Spleen (tissue), 11 donors: ENCODE measurements around the gene ERCC3. TPM values are rescaled to one million over a fixed set of nuclear protein-coding genes. Genes with fewer than 3 reads are reported as not detected.

Experiments used
- DNase-seq: peaks from one replicate; pipeline ENCODE4 v3.0.0-alpha.2; 2020
- H3K27ac ChIP-seq, 8 donors: fragments of 200-600 bp; sonication (generic) in 7 of 8; 1 replicate in 4 of 8; 2 replicates in 4 of 8; pipeline versions ENCODE4 v1.5.0 to v1.8.0; 2016 to 2021; ENCODE audit warnings: inconsistent platforms in 4 of 8, mild to moderate bottlenecking in 4 of 8, moderate library complexity in 1 of 8
- H3K27me3 ChIP-seq, 7 donors: fragments of 200-600 bp; sonication (generic) in 6 of 7; replicated peaks in 1 of 7; 1 replicate in 4 of 7; 2 replicates in 3 of 7; pipeline versions ENCODE4 v1.5.0 to v1.8.0; 2016 to 2021; ENCODE audit warnings: inconsistent platforms in 3 of 7, mild to moderate bottlenecking in 1 of 7
- H3K36me3 ChIP-seq, 6 donors: fragments of 200-600 bp; sonication (generic) in 5 of 6; 1 replicate in 4 of 6; 2 replicates in 2 of 6; pipeline versions ENCODE4 v1.5.0 to v1.8.0; 2016 to 2021; ENCODE audit warnings: inconsistent platforms in 2 of 6
- H3K4me1 ChIP-seq, 6 donors: fragments of 200-600 bp; sonication (generic) in 5 of 6; 1 replicate in 3 of 6; 2 replicates in 3 of 6; pipeline versions ENCODE4 v1.5.0 to v1.8.0; 2016 to 2021; ENCODE audit warnings: inconsistent platforms in 3 of 6
- H3K4me3 ChIP-seq, 8 donors: fragments of 200-600 bp; sonication (generic) in 7 of 8; 1 replicate in 4 of 8; 2 replicates in 4 of 8; pipeline versions ENCODE4 v1.5.0 to v1.8.0; 2016 to 2021; ENCODE audit warnings: inconsistent platforms in 4 of 8, mild to moderate bottlenecking in 4 of 8, moderate library complexity in 2 of 8
- H3K9me3 ChIP-seq, 8 donors: fragments of 200-600 bp; sonication (generic) in 7 of 8; 1 replicate in 4 of 8; 2 replicates in 4 of 8; pipeline versions ENCODE4 v1.5.0 to v1.8.0; 2016 to 2021; ENCODE audit warnings: inconsistent platforms in 4 of 8
- POLR2A ChIP-seq, 3 donors: fragments of 450-650 bp; IDR thresholded peaks; one replicate each; pipeline ENCODE4 v1.5.1; 2017; ENCODE audit warnings: antibody characterized with exemption in 3 of 3, mild to moderate bottlenecking in 1 of 3
- POLR2AphosphoS5 ChIP-seq, 3 donors: sonication (generic); formaldehyde crosslinking; IDR thresholded peaks; one replicate each; pipeline ENCODE4 v1.5.1; 2017; ENCODE audit warnings: antibody characterized with exemption in 3 of 3
- WGBS, 5 donors: extraction: QIAGEN DNeasy Blood & Tissue Kit in 3 of 5; methylation state at CpG; one replicate each; pipeline versions ENCODE4 v1.1.5 to v1.1.7; 2013 to 2018; 5-methylcytosine and 5-hydroxymethylcytosine counted together
- intact Hi-C: fragments of 100-400 bp; cut with DNase I; formaldehyde crosslinking; loops from one replicate; pipeline ENCODE4 v1.15.0; 2023; ENCODE audit warnings: low total_unique reads
- polyA plus RNA-seq, 3 donors: library from polyadenylated mRNA; stranded (reverse); fragments of 200-250 nt; gene quantifications; one replicate each; pipeline ENCODE4 v1.2.1, GENCODE V29; 2013
- total RNA-seq, 7 donors: library from RNA; depleted of rRNA in 3 of 7; stranded (reverse); fragments of >200 nt in 3 of 7; fragmentation: NEBNext Ultra II Directional in 4 of 7; extraction: Animal tissue kit (Norgen Biotek cat#: 25700) in 4 of 7; gene quantifications; one replicate each; pipeline versions ENCODE4 v1.1.0 to v1.2.1, GENCODE V29; 2016 to 2021
- TF ChIP-seq, protein P1 (sequence below), 11 experiments: fragments of 200-600 bp in 7 of 11; fragments of 450-650 bp in 4 of 11; sonication (generic) in 4 of 11; IDR thresholded peaks in 8 of 11; conservative IDR thresholded peaks in 3 of 11; 1 replicate in 7 of 11; 2 replicates in 4 of 11; pipeline versions ENCODE4 v1.4.0 to v1.8.0; 2016 to 2021; ENCODE audit warnings: antibody characterized with exemption in 11 of 11, inconsistent platforms in 4 of 11, mild to moderate bottlenecking in 1 of 11
- donor health status: healthy with polysubstance abuse.
- donor health status: DM: no; HTN: no; CAD: no; lungs with moderate emphysema.
- donor health status: DM: no; HTN: no; CAD: no.
- donor health status: Bipolar disorder and iron deficiency.
- donor health status: healthy.
- donor health status: DM: no; HTN: no; CAD: no.
- donor health status: DM: yes; HTN: yes; CAD: no.

Gene ERCC3
- total and polyA plus RNA-seq, 10 donors, result 23.5 to 65.1 (median 52.0) TPM

GRCh38 chr2:127259355-127259754 lies 34.6 kb downstream of the ERCC3 start:
- Histone ChIP-seq H3K4me1 (no peaks in the 10 kb centered on the region), H3K27ac (no peak overlapping the region), H3K9me3 (no peaks in the 10 kb centered on the region), H3K4me3 (no peak overlapping the region), H3K36me3 (peaks cover 0 to 92% (median 60%) of the 10 kb centered on the region in 6 donors), H3K27me3 (no peaks in the 10 kb centered on the region)
- DNase-seq, result no peak
- WGBS, 5 donors, result 95 to 100% (median 97%) methylated on average over 5 of the region's 5 CpGs
- intact Hi-C loops, result no loop called here
- TF ChIP-seq, protein P1, sequence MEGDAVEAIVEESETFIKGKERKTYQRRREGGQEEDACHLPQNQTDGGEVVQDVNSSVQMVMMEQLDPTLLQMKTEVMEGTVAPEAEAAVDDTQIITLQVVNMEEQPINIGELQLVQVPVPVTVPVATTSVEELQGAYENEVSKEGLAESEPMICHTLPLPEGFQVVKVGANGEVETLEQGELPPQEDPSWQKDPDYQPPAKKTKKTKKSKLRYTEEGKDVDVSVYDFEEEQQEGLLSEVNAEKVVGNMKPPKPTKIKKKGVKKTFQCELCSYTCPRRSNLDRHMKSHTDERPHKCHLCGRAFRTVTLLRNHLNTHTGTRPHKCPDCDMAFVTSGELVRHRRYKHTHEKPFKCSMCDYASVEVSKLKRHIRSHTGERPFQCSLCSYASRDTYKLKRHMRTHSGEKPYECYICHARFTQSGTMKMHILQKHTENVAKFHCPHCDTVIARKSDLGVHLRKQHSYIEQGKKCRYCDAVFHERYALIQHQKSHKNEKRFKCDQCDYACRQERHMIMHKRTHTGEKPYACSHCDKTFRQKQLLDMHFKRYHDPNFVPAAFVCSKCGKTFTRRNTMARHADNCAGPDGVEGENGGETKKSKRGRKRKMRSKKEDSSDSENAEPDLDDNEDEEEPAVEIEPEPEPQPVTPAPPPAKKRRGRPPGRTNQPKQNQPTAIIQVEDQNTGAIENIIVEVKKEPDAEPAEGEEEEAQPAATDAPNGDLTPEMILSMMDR (IDR thresholded peaks at IDR 0.05 in 8 of 11, conservative IDR thresholded peaks at IDR 0.05 in 3 of 11), result no peak
- TF ChIP-seq POLR2AphosphoS5 (IDR thresholded peaks at IDR 0.05), result no peak
- no peak for TF ChIP-seq POLR2A (IDR thresholded peaks at IDR 0.05)

DNA sequence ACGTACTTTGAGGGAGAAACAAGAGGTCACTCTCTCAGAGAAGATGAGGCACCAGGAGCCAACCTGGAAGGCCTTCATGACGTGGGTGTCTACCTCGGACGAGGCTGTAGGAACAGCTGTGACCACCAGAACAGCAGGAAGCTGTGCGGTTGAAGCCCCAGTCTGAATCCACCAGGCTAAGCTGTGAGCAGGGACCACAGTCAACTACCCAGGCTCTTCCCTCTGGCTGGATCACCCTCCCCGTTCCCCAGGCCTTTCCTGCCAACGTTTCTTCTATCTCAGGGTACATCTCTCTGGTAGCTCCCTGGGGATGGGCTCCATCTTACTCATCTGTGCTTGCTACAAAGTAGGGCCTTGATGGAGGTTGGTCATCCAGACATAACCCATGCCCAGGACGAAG lies 37.1 kb downstream of the ERCC3 start:
- Histone ChIP-seq H3K36me3 (peaks cover 0 to 68% (median 52%) of the 10 kb centered on the region in 6 donors), H3K9me3 (no peaks in the 10 kb centered on the region), H3K27ac (no peak overlapping the region), H3K27me3 (no peaks in the 10 kb centered on the region), H3K4me1 (no peaks in the 10 kb centered on the region), H3K4me3 (no peak overlapping the region)
- intact Hi-C loops, result no loop called here
- no peak for TF ChIP-seq POLR2AphosphoS5 (IDR thresholded peaks at IDR 0.05)
- TF ChIP-seq POLR2A (IDR thresholded peaks at IDR 0.05), result no peak
- TF ChIP-seq, protein P1 (IDR thresholded peaks at IDR 0.05 in 8 of 11, conservative IDR thresholded peaks at IDR 0.05 in 3 of 11), result no peak
- no peak for DNase-seq
- WGBS, 5 donors, result 66 to 90% (median 72%) methylated on average over 8 of the region's 8 CpGs

DNA sequence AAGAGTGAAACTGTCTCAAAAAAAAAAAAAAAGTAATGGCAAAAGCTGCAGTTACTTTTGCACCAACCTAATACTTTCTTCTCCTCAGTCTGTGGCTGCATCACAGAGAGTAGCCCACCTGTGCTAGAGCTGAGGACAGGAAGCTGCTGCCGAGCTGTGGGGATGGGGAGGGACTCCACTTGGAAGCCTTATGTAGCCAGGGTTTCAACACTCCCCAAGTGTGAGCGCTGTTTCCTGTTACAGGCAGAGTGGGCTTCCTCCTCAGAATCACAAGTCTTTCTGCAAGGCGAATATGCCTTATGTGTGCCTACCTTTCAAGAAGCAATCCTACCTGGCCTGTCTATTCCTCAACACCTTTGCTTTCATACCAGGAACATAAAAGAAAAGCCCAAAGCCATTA lies 37.6 kb downstream of the ERCC3 start:
- intact Hi-C loops, result no loop called here
- DNase-seq, result no peak
- 46 to 73% (median 72%) methylated on average over 3 of the region's 3 CpGs for WGBS, 5 donors

DNA sequence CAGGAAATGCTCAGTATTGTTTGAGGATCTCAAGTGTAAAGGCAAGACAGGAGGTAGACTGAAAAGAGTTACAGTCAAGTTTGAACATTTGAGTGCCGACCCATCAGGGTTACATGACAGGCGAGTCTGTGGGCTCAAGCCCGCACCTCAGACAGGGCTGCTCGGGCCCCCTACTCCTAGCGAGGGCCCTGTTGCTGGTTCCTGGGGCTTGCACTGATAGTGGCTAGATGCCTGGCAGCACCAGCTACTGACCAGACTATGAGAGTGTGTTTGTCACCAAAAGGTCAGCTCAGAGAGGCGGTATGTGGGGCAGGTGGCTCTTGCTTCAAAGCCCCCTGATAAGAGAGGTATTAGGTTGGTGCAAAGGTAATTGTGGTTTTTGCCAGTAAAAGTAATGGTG lies 38.2 kb downstream of the ERCC3 start:
- Histone ChIP-seq H3K27ac (no peak overlapping the region), H3K9me3 (no peaks in the 10 kb centered on the region), H3K36me3 (peaks cover 0 to 60% (median 44%) of the 10 kb centered on the region in 6 donors), H3K4me3 (no peak overlapping the region), H3K27me3 (no peaks in the 10 kb centered on the region), H3K4me1 (no peaks in the 10 kb centered on the region)
- TF ChIP-seq, protein P1 (IDR thresholded peaks at IDR 0.05 in 8 of 11, conservative IDR thresholded peaks at IDR 0.05 in 3 of 11), result no peak
- TF ChIP-seq POLR2AphosphoS5 (IDR thresholded peaks at IDR 0.05) (no peak), POLR2A (IDR thresholded peaks at IDR 0.05) (no peak)
- no peak for DNase-seq
- 90 to 99% (median 98%) methylated on average over 6 of the region's 6 CpGs for WGBS, 5 donors
- intact Hi-C loops, result no loop called here

More for the DNA sequence above, 37.6 kb downstream of the ERCC3 start:
- Histone ChIP-seq H3K27me3 (no peaks in the 10 kb centered on the region), H3K4me3 (no peak overlapping the region), H3K27ac (no peak overlapping the region), H3K9me3 (no peaks in the 10 kb centered on the region), H3K36me3 (peaks cover 0 to 63% (median 50%) of the 10 kb centered on the region in 6 donors), H3K4me1 (no peaks in the 10 kb centered on the region)
- TF ChIP-seq, protein P1 (IDR thresholded peaks at IDR 0.05 in 8 of 11, conservative IDR thresholded peaks at IDR 0.05 in 3 of 11), result no peak
- TF ChIP-seq POLR2A (IDR thresholded peaks at IDR 0.05) (no peak), POLR2AphosphoS5 (IDR thresholded peaks at IDR 0.05) (no peak)
